ENCODE data around the gene PHLPP1. TPM values are rescaled to one million over a fixed set of nuclear protein-coding genes. Genes with fewer than 3 reads are reported as not detected.

PHLPP1 gene
- total RNA-seq, 1 experiment from 2014 or later = 14.1 TPM

- TF ChIP-seq CTCF (conservative IDR thresholded peaks at IDR 0.05; ENCODE audit: low read depth, low read length) (peak; percentile 58), EZH2phosphoT487 (IDR thresholded peaks at IDR 0.05; ENCODE audit: borderline replicate concordance, low read length) (no peak)
- no peaks in the 10 kb centered on the region for H4K20me1 ChIP-seq (ENCODE audit: low read length)
- H2AFZ ChIP-seq (ENCODE audit: low read length) = no peak overlapping the region
- H3K27ac ChIP-seq (ENCODE audit: low read length) = no peak overlapping the region
- ATAC-seq (peak; percentile 65), DNase-seq (peak; percentile 36)
- H3K79me2 ChIP-seq (ENCODE audit: low read length) = no peaks in the 10 kb centered on the region
- no TSS peak for BruUV-seq (replicated peaks)
- H3K4me3 ChIP-seq (ENCODE audit: low read length) = no peak overlapping the region
- intact Hi-C loops (cut with micrococcal nuclease) = no loop called here
- H3F3A ChIP-seq (ENCODE audit: low read length, unreplicated experiment) = no peaks in the 10 kb centered on the region
- no peaks in the 10 kb centered on the region for H3K4me1 ChIP-seq (ENCODE audit: insufficient read depth, low read length)
- CTCF ChIA-PET = no interaction called here
- 0 out of 2 replicates have a peak, but pooled peaks cover 22% of the 10 kb centered on the region for H3K27me3 ChIP-seq (ENCODE audit: low read length)
- no peaks in the 10 kb centered on the region for H3K9me2 ChIP-seq (replicated peaks; ENCODE audit: low read length)
- H3K36me3 ChIP-seq (ENCODE audit: low read depth, low read length) = no peaks in the 10 kb centered on the region
- POLR2A ChIA-PET (ENCODE audit: unreplicated experiment) = no interaction called here
- no peaks in the 10 kb centered on the region for H3K9me3 ChIP-seq (ENCODE audit: low read length)
- H3K4me2 ChIP-seq (ENCODE audit: low read length) = no peak overlapping the region
- H3K9ac ChIP-seq (ENCODE audit: low read length) = no peak overlapping the region
These were observed 310.1 kb downstream of the PHLPP1 start for GRCh38 chr18:63025251-63026090.

GRCh38 chr18:63028380-63028779 lies 313.0 kb downstream of the PHLPP1 start:
- H3K27ac ChIP-seq (ENCODE audit: low read length) = no peak overlapping the region
- no peaks in the 10 kb centered on the region for H3K4me1 ChIP-seq (ENCODE audit: insufficient read depth, low read length)
- DNase-seq (no peak), ATAC-seq (no peak)
- H3K9me3 ChIP-seq (ENCODE audit: low read length) = no peaks in the 10 kb centered on the region
- no peaks in the 10 kb centered on the region for H3K79me2 ChIP-seq (ENCODE audit: low read length)
- CTCF ChIA-PET = no interaction called here
- no peak overlapping the region for H3K9ac ChIP-seq (ENCODE audit: low read length)
- no peak for TF ChIP-seq CTCF (conservative IDR thresholded peaks at IDR 0.05; ENCODE audit: low read depth, low read length)
- no peak for TF ChIP-seq EZH2 (IDR thresholded peaks at IDR 0.05; ENCODE audit: low read length, unreplicated experiment)
- TF ChIP-seq EZH2phosphoT487 (IDR thresholded peaks at IDR 0.05; ENCODE audit: borderline replicate concordance, low read length) = no peak
- H2AFZ ChIP-seq (ENCODE audit: low read length) = no peak overlapping the region
- H3K36me3 ChIP-seq (ENCODE audit: low read depth, low read length) = no peaks in the 10 kb centered on the region
- H3K4me3 ChIP-seq (ENCODE audit: low read length) = no peak overlapping the region
- BruUV-seq (replicated peaks) = no TSS peak
- 0 out of 2 replicates have a peak, but pooled peaks cover 12% of the 10 kb centered on the region for H3K27me3 ChIP-seq (ENCODE audit: low read length)
- intact Hi-C loops (cut with micrococcal nuclease) = no loop called here
- H3K4me2 ChIP-seq (ENCODE audit: low read length) = no peak overlapping the region
- no peaks in the 10 kb centered on the region for H3F3A ChIP-seq (ENCODE audit: low read length, unreplicated experiment)
- POLR2A ChIA-PET (ENCODE audit: unreplicated experiment) = no interaction called here
- no peaks in the 10 kb centered on the region for H3K9me2 ChIP-seq (replicated peaks; ENCODE audit: low read length)
- no peaks in the 10 kb centered on the region for H4K20me1 ChIP-seq (ENCODE audit: low read length)

Other genes with a start within 250 kb of the PHLPP1 start
- 17.3 and 24.9 TPM in 2 replicates for gene ZCCHC2, start 192.5 kb upstream of the PHLPP1 start, total RNA-seq (2014; rRNA removed)

Data from PC-3 (cell line).